GM23338 (cell line): ENCODE measurements around the gene AP2M1.

ENCODE experiments used
- CREB1 ChIP-seq: fragments of 250-450 bp; sonication (Bioruptor Pico); IDR thresholded peaks from 2 replicates; pipeline ENCODE4 v1.5.0; 2020; ENCODE audit warnings: low read depth, mild to moderate bottlenecking, moderate library complexity
- ZNF114 ChIP-seq: fragments of 250-450 bp; sonication (Bioruptor Pico); IDR thresholded peaks from 2 replicates; pipeline ENCODE4 v1.5.0; 2020; ENCODE audit warnings: mild to moderate bottlenecking, moderate library complexity
- TF ChIP-seq, protein P1 (sequence below), 2 experiments: fragments of 200-600 bp in 1 of 2; sonication (generic) in 1 of 2; conservative IDR thresholded peaks; 2 replicates each; pipeline versions ENCODE4 v1.5.1 to v1.6.1; 2016 to 2017; ENCODE audit warnings: antibody characterized with exemption in 2 of 2, low read depth in 2 of 2, mild to moderate bottlenecking in 2 of 2, moderate library complexity in 1 of 2

DNA sequence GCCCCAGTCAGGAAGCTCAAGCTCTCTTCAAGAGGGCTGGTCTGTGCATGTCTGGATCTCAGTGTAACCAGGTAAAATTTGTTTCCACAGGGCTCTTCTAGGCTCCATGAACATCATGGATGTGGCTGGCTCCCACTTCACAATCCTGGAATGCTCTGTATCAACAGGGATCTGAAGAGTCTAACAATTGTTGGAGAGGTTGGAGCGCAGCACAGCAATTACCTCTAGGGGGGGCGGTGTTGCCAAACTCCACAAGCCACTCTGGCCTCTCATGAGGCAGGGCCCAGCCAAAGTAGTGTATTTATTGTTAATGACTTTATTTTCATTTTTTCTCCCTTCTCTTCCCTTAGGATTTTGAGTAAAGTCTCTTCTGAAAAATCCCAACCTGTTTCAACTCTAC lies 45.6 kb upstream of the AP2M1 start:
- TF ChIP-seq, protein P1, sequence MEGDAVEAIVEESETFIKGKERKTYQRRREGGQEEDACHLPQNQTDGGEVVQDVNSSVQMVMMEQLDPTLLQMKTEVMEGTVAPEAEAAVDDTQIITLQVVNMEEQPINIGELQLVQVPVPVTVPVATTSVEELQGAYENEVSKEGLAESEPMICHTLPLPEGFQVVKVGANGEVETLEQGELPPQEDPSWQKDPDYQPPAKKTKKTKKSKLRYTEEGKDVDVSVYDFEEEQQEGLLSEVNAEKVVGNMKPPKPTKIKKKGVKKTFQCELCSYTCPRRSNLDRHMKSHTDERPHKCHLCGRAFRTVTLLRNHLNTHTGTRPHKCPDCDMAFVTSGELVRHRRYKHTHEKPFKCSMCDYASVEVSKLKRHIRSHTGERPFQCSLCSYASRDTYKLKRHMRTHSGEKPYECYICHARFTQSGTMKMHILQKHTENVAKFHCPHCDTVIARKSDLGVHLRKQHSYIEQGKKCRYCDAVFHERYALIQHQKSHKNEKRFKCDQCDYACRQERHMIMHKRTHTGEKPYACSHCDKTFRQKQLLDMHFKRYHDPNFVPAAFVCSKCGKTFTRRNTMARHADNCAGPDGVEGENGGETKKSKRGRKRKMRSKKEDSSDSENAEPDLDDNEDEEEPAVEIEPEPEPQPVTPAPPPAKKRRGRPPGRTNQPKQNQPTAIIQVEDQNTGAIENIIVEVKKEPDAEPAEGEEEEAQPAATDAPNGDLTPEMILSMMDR (conservative IDR thresholded peaks at IDR 0.05; ENCODE audit: low read depth in 2 of 2) = peak; percentile 65 to 72
- no peak for TF ChIP-seq ZNF114 (CRISPR knock-in tag)
- TF ChIP-seq CREB1 = no peak
